ENCODE results near the gene RAVER1.

RAVER1 gene

GRCh38 chr19:10270616-10271394 lies 62.5 kb downstream of the RAVER1 start, which contains the start of gene ICAM1:
TSS of gene ICAM1 (plus strand) at chr19:10271120. CDS start at chr19:10271160, 40 bp downstream.
- DNase-seq (ENCODE audit: low read depth in 2 of 2) = peak; percentile 48 to 57

- peak; percentile 51 to 58 for DNase-seq (ENCODE audit: low read depth in 2 of 2)
These were observed 63.1 kb downstream of the RAVER1 start for GRCh38 chr19:10270180-10270615.

- peak; percentile 76 to 77 for DNase-seq (ENCODE audit: low read depth in 2 of 2)
These were observed 63.8 kb downstream of the RAVER1 start for GRCh38 chr19:10269333-10270179.

- no peak for DNase-seq (ENCODE audit: low read depth in 2 of 2)
These were observed 65.3 kb downstream of the RAVER1 start for GRCh38 chr19:10268071-10268470.

GRCh38 chr19:10266706-10267105 lies 66.6 kb downstream of the RAVER1 start:
- DNase-seq (ENCODE audit: low read depth in 2 of 2) = no peak
